Testis (tissue), 3 donors: ENCODE data around the gene AK4. TPM values are rescaled to one million over a fixed set of nuclear protein-coding genes. Genes with fewer than 3 reads are reported as not detected.

Experiments used
- DNase-seq: peaks from one replicate; pipeline ENCODE4 v3.0.0-alpha.2; 2019
- H3K27ac ChIP-seq, 2 donors: fragments of 200-600 bp; sonication (generic); one replicate each; pipeline ENCODE4 v1.5.1; 2019
- H3K27me3 ChIP-seq: fragments of 200-600 bp; sonication (generic); one replicate; pipeline ENCODE4 v1.5.1; 2019
- H3K36me3 ChIP-seq: fragments of 200-600 bp; sonication (generic); one replicate; pipeline ENCODE4 v1.5.1; 2017; ENCODE audit warnings: low read depth; ENCODE audit errors: missing control alignments
- H3K4me1 ChIP-seq: fragments of 200-600 bp; sonication (generic); one replicate; pipeline ENCODE4 v1.5.1; 2019
- H3K4me3 ChIP-seq, 2 donors: fragments of 200-600 bp; sonication (generic); one replicate each; pipeline ENCODE4 v1.5.1; 2017 to 2019
- H3K9me3 ChIP-seq: fragments of 200-600 bp; sonication (generic); one replicate; pipeline ENCODE4 v1.5.1; 2017
- POLR2A ChIP-seq: fragments of 450-650 bp; IDR thresholded peaks from one replicate; pipeline ENCODE4 v1.6.1; 2017; ENCODE audit warnings: antibody characterized with exemption, mild to moderate bottlenecking, moderate library complexity
- WGBS, 2 donors: methylation state at CpG; one replicate each; pipeline ENCODE4 v1.1.5; 2018; 5-methylcytosine and 5-hydroxymethylcytosine counted together
- intact Hi-C: fragments of 100-400 bp; cut with DNase I; formaldehyde crosslinking; loops from one replicate; pipeline ENCODE4 v1.15.1; 2023; ENCODE audit warnings: low total_unique reads
- polyA plus RNA-seq: library from polyadenylated mRNA; stranded (reverse); fragments of 350-450 nt; fragmentation: Illumina TruSeq; extraction: RNeasy Lipid Tissue Mini Kit (QIAGEN cat#74804); gene quantifications from one replicate; pipeline ENCODE4 v1.2.3, GENCODE V29; 2014; ENCODE audit warnings: low read depth, low replicate concordance; ENCODE audit not compliant: insufficient read depth
- total RNA-seq, 2 donors: library from RNA; depleted of rRNA; stranded (reverse); fragments of >200 nt; gene quantifications; one replicate each; pipeline ENCODE4 v1.2.3, GENCODE V29; 2016
- TF ChIP-seq, protein P1 (sequence below), 3 experiments: fragments of 450-650 bp in 2 of 3; fragments of 200-600 bp in 1 of 3; sonication (generic) in 1 of 3; IDR thresholded peaks; one replicate each; pipeline ENCODE4 v1.5.1; 2016 to 2019; ENCODE audit warnings: antibody characterized with exemption in 3 of 3, mild to moderate bottlenecking in 2 of 3, moderate library complexity in 1 of 3

The AK4 gene
- total and polyA plus RNA-seq, 3 donors from 2014 or later = 29.0 to 42.0 (median 40.1) TPM

DNA sequence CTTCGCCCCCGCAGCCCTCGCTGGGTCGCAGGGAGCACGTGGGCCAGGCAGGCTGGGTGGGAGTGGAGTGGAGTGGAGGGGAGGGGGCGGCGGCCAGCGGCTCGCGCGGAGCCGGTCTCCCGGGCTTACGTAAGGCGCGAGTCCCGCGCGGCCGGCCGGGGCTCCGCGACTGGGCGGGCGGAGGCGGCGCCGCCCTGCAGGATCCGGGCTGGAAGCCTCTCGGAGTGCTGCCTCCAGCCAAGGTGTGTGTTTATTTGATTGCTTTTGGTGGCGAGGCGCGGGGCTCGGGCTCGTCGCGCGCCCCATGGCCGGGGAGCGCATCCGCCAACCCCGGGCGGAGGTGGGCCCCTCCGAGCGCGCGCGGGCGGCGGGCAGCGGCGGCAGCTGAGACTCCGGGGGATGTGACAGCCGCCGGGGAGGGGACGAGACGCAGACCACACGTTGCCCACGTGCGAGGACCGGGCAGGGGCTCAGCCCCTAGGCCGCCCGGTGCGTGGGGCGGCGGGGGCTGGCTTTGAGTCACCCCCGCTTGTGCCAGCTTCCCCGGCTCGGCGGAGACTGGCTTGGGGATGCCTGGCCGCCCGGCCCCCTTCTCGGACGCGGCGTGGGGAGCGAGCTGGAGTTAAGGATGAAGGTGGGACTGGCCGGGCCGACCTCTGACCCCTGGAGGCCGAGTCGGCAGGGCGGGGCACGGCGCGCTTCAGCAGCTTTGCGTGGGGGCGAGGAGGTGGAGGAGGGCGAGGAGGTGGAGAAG is 402 bp upstream of the AK4 start:
- DNase-seq = peak; percentile 73
- H3K36me3 ChIP-seq = no peaks in the 10 kb centered on the region
- H3K4me3 ChIP-seq = peak overlapping the region; percentile 69 to 83
- TF ChIP-seq, protein P1, sequence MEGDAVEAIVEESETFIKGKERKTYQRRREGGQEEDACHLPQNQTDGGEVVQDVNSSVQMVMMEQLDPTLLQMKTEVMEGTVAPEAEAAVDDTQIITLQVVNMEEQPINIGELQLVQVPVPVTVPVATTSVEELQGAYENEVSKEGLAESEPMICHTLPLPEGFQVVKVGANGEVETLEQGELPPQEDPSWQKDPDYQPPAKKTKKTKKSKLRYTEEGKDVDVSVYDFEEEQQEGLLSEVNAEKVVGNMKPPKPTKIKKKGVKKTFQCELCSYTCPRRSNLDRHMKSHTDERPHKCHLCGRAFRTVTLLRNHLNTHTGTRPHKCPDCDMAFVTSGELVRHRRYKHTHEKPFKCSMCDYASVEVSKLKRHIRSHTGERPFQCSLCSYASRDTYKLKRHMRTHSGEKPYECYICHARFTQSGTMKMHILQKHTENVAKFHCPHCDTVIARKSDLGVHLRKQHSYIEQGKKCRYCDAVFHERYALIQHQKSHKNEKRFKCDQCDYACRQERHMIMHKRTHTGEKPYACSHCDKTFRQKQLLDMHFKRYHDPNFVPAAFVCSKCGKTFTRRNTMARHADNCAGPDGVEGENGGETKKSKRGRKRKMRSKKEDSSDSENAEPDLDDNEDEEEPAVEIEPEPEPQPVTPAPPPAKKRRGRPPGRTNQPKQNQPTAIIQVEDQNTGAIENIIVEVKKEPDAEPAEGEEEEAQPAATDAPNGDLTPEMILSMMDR (IDR thresholded peaks at IDR 0.05) = no peak
- TF ChIP-seq POLR2A = no peak
- WGBS, 2 donors = 1 to 6% methylated on average over 3 to 87 of the region's 88 CpGs
- no peaks in the 10 kb centered on the region for H3K9me3 ChIP-seq
- intact Hi-C loops = no loop called here
- no peaks in the 10 kb centered on the region for H3K27me3 ChIP-seq
- H3K27ac ChIP-seq = peak overlapping the region; percentile 86 to 88
- no peaks in the 10 kb centered on the region for H3K4me1 ChIP-seq

- Histone ChIP-seq H3K9me3 (no peaks in the 10 kb centered on the region), H3K36me3 (no peaks in the 10 kb centered on the region), H3K4me3 (peak overlapping the region; percentile 69 to 83), H3K27ac (peak overlapping the region; percentile 86 to 88), H3K27me3 (no peaks in the 10 kb centered on the region), H3K4me1 (peaks cover 7% of the 10 kb centered on the region)
- 0 to 1% methylated on average over 15 to 72 of the region's 73 CpGs for WGBS, 2 donors
- DNase-seq = peak; percentile 63
- intact Hi-C loops = no loop called here
- TF ChIP-seq POLR2A = no peak
- TF ChIP-seq, protein P1 (IDR thresholded peaks at IDR 0.05) = no peak
These were observed 746 bp downstream of the AK4 start for GRCh38 chr1:65148548-65149350.

DNA sequence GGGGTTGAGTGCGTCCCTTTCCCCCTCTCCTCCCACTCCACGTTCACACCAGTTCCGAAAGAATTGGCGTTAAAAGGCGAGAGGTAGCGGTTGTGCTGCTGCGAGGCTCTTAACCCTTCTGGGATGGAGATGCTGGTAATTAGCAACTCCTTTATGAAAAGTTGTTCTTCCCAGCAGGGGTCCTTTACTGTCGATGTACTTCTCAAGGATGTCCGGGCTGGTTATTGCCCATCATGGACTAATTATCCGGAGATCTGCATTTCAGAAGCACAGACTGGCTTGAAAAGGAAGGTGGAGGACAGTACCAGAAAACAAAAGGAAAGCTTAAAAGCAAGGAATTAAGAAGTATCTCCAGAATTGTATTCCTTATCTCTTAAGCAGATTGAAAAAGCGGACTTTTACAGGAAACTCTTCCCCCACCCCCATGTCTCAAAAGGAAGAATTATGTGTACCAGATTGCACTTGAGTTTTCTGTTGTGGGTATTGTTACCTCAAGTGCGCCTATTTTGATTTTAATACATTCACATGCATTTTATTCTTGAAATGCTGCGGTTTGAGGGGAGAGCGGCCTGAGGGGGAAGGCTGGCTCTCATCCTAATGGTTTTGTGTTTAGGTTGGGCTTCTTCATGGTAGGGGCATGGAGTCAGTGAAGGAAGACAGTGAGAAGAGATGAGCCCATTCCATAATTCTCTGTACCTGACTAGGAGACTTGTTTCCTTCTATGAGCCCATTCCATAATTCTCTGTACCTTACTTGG is 1.5 kb downstream of the AK4 start:
- no peaks in the 10 kb centered on the region for H3K27me3 ChIP-seq
- H3K4me1 ChIP-seq = peaks cover 13% of the 10 kb centered on the region
- H3K4me3 ChIP-seq = peak overlapping the region; percentile 69 to 83
- H3K36me3 ChIP-seq = no peaks in the 10 kb centered on the region
- DNase-seq = no peak
- H3K9me3 ChIP-seq = no peaks in the 10 kb centered on the region
- TF ChIP-seq POLR2A = no peak
- intact Hi-C loops = no loop called here
- H3K27ac ChIP-seq = peak overlapping the region; percentile 86 to 88
- 14 to 19% methylated on average over 14 of the region's 14 CpGs for WGBS, 2 donors

- no peak overlapping the region for H3K4me3 ChIP-seq
- H3K27me3 ChIP-seq = no peaks in the 10 kb centered on the region
- H3K9me3 ChIP-seq = no peaks in the 10 kb centered on the region
- H3K4me1 ChIP-seq = peaks cover 13% of the 10 kb centered on the region
- no peak for DNase-seq
- H3K27ac ChIP-seq = no peak overlapping the region
- H3K36me3 ChIP-seq = no peaks in the 10 kb centered on the region
- intact Hi-C loops = no loop called here
- TF ChIP-seq, protein P1 (IDR thresholded peaks at IDR 0.05) = no peak
- no peak for TF ChIP-seq POLR2A
These were observed 2.1 kb downstream of the AK4 start for GRCh38 chr1:65150108-65150463.
